HCT116 (cell line): ENCODE data around the gene PTPA.

Experiments
- CTCF ChIP-seq, 3 experiments: fragments of 200-600 bp in 1 of 3; sonication (generic) in 1 of 3; IDR thresholded peaks in 2 of 3; conservative IDR thresholded peaks in 1 of 3; 2 replicates each; pipeline ENCODE4 v1.5.1; 2012 to 2017; ENCODE audit warnings: low read depth in 2 of 3, low read length in 2 of 3, antibody characterized with exemption in 1 of 3, borderline replicate concordance in 1 of 3, control low read depth in 1 of 3, mild to moderate bottlenecking in 1 of 3, mixed read lengths in 1 of 3, mixed run types in 1 of 3, moderate library complexity in 1 of 3; ENCODE audit not compliant: insufficient read depth in 1 of 3
- POLR2A ChIP-seq: IDR thresholded peaks from 2 replicates; pipeline ENCODE4 v1.7.0; 2011; ENCODE audit warnings: borderline replicate concordance; ENCODE audit not compliant: insufficient read depth, insufficient read length; ENCODE audit errors: extremely low read depth
- POLR2AphosphoS5 ChIP-seq: IDR thresholded peaks from 2 replicates; pipeline ENCODE4 v1.6.1; 2011; ENCODE audit warnings: mild to moderate bottlenecking, low read depth, low read length, moderate library complexity
- SIN3A ChIP-seq: IDR thresholded peaks from 2 replicates; pipeline ENCODE4 v1.6.1; 2012; ENCODE audit warnings: low read depth

- TF ChIP-seq POLR2AphosphoS5 (no peak), SIN3A (no peak), CTCF (IDR thresholded peaks at IDR 0.05 in 2 of 3, conservative IDR thresholded peaks at IDR 0.05 in 1 of 3; ENCODE audit: borderline replicate concordance in 1 of 3, insufficient read depth in 1 of 3, low read depth in 2 of 3, low read length in 2 of 3) (no peak), POLR2A (no peak)
Observed at GRCh38 chr9:129078691-129079503, 32.3 kb upstream of the PTPA start.
